ENCODE measurements around the gene SOX15.

The SOX15 gene

GRCh38 chr17:7556627-7557026 lies 33.3 kb downstream of the SOX15 start:
- no peak for DNase-seq

DNA sequence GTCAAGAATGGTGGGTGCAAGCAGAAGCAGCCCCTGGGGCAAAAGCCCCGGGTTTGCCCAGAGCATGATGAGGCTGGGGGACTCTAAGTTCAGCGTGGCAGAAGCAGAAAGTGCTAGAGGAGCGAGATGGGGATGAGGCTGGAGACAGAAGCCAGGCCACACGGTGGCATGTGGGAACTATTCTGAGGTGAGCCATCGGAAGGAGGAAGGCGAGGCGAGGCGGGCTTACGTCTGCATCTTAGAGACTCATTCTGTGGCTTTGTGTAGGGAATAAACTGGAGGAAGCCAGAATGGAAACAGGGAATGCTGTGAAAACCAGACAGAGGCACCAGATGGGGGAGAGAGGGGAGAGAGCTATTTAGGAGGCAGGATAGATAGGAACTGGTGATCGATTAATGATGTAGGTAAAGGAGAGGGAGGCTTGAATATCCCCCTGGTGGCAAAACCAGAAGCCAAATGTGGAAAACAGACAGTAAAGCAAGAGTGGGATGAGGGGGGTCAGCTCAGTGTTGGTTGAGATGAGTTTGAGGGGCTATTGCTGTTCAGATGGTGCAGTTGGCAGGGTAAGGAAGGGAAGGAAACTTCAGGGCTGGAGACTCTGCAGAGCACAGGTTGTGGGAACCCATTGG lies 34.5 kb downstream of the SOX15 start:
- no peak for DNase-seq

GRCh38 chr17:7553356-7553755 lies 36.5 kb downstream of the SOX15 start:
- no peak for DNase-seq

DNA sequence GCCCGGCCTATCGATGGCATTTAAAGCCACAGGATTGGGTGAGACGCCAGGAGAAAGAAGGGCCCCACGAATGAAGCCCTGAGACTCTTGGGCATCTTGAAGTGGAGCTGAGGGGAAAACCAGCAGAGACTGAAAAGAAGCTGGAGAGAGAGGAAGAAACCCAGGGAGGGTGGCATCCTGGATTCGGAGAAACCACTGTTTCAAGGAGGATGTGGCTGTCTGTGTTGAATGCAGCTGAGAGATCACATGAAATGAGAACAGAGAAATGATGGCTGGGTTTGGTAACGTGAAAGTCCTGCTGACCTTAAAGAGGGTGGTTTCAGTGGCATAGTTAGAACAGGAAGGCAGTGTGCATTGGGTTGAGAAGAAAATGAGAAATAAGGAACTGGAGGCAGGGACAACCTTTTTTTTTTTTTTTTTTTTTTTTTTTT lies 37.3 kb downstream of the SOX15 start:
- DNase-seq = no peak

GRCh38 chr17:7551396-7551795 lies 38.5 kb downstream of the SOX15 start:
- DNase-seq = no peak

DNA sequence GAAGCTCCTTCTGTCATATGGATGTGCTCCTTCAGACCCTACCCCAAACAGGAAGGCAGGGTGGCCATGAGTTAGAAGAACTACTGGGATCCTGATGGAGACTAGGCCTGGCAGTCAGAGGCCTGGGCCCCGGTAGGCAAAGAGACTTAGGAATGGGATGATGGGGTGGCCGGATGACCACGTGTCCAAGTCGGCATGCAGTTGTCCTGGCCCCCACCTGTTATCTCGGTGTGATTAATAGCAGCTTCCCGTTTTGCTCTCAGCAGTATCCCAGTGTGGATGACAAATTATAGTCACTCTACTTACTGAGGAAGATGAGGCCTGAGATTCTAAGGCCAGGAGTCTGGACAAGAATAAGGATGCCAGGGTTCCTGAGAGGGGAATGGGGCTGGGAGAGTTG lies 39.5 kb downstream of the SOX15 start:
- DNase-seq = no peak

DNA sequence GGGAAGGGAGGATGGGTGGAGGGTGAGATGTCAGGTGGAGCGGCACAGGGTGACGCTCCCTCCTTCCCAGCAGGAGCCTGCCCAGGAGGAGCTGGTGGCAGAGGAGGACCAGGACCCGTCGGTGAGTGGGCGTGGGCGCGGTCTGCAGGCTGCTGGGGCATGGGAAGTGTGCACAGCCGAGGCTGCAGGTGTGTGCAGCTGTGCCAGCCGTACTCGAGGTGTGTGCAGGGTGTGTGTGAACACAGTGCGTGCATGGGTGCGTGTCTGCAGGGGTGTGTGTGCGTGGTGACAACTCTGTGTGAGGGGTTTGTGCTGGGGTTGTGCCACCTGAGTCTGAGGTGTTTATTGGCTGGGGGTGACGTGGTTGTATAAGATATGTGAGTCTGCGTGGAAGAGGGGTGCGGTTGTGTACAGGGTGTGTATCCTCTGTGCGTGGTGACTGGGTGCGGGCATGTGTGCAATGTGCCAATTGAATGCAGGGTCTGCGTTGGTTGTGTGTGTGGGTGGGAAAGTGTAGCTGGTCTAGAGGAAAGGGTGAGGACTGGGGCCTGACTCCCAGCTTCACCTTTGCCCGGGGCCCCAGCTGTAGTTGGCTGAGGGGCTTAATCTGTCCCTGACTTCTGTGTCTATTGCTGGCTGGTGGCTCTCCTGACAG lies 40.4 kb downstream of the SOX15 start:
- no peak for DNase-seq

DNA sequence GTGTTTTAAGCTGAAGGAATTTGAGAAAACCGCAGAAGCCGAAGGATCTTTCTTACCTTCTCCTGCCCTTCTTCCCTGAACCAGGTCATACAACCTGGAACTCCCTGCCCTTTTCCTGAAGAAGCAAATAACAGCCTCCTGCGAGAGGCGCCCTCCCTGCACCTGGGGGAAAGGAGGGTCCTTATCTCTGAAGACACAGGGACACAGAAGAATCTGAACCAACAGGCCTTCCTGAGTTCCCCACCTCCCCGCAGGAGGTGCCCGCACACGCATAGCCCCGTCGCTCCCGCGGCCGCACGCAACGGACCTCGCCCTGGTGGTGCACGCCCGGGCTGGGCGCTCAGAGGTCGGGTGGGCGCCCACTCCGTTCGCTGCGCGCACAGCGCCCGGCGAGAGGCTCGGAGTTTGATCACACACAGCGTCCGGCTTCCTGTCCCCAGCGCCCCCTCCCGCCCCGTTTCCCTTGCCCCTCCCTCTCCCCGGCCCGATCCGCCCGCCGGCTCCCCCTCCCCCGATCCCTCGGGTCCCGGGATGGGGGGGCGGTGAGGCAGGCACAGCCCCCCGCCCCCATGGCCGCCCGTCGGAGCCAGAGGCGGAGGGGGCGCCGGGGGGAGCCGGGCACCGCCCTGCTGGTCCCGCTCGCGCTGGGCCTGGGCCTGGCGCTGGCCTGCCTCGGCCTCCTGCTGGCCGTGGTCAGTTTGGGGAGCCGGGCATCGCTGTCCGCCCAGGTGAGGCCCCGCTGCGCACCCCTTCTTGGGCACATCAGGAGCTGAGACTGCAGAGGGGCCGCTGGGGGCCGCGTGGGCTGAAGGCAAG lies 41.1 kb downstream of the SOX15 start, which contains the start of gene TNFSF12:
Gene TNFSF12, plus strand, starts transcription at position 474 of the 816 bp plus-strand sequence. Its CDS starts 96 bp downstream, at position 570.
- no peak for DNase-seq

- DNase-seq = no peak
Measured at GRCh38 chr17:7544911-7545310, 45.0 kb downstream of the SOX15 start.

DNA sequence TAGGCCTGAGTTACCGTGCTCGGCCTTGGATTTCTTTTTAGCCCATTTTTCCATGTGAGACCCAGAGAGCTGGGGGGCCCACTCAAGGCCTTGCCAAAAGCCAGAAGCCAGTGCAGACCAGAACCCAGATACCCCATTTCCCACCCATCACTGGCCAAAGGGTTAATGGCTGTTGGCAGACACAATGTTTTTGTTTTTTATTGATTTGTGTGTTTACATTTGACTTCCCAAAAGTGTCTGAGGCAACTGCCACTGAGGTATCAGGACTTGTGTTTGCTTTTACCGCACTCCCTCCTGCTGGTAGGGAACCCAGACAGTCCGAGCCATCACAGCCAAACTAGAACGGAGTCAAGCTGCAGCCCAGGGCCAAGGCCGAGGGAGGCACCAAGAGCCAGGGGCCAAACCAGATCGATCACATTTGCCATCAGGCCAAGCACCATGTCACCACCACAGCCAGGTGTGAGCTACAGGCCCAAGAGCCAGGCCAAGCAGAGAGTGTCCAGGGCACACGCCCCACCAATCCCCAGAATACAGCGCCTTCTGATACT lies 48.7 kb downstream of the SOX15 start:
- DNase-seq = no peak

DNA sequence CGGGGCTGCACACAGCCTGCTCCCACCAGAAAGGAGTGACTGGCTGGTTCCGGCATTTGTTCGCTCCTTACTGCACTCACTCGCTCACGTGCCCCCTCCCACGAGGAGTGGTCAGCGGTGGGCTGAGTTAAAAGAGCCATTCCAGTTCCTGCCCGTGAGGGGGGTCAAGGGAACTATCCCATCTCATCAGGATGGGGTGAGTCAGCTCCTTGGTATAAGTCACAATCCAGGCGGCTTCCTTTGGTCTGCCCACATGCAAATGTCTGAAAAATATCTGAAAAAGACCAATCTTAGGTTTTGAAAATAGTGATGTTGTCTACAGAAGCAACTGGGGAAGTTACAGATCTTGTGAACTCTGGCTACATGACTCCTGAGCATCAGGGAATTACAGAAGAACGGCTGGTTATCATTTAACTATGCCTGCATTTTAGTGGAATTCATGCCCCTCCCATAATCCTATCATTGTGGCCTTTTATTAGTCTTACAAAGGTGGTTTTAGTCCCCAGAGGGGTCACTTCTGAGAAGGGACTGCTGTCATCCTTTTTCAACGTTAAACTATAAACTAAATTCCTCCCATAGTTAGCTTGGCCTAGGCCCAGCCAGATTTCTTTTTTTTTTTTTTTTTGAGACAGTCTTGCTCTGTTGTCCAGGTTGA lies 50.9 kb downstream of the SOX15 start:
- no peak for DNase-seq
